GM19238 (cell line): ENCODE results near the gene ST3GAL2.
A peak's percentile ranks its signal among the peaks of the same experiment; 100 is the strongest.
"Not testable (repeated sequence)": the region's sequence is repeated elsewhere in the genome, so short reads cannot be mapped to it uniquely, and the experiment has no call there.

Source experiments
- DNase-seq: peaks from one replicate; pipeline ENCODE4 v3.0.0; 2011; ENCODE audit warnings: low spot score; ENCODE audit not compliant: insufficient read length

Gene ST3GAL2

DNA sequence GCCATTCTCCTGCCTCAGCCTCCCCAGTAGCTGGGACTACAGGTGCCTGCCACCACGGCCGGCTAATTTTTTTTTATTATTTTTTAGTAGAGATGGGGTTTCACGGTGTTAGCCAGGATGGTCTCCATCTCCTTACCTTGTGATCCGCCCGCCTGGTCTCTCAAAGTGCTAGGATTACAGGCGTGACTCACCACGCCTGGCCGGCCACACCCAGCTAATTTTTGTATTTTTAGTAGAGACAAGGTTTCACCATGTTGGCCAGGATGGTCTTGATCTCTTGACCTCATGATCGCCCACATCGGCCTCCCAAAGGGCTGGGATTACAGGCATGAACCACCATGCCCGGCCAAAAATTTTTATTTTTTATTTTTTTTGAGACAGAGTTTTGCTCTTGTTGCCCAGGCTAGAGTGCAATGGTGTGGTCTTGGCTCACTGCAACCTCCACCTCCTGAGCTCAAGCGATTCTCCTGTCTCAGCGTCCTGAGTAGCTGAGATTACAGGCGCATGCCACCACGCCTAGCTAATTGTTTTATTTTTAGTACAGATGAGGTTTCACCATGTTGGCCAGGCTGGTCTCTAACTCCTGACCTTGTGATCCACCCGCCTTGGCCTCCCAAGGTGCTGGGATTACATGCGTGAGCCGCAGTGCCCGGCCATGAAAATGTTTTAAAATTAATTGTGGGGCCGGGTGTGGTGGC, 52.5 kb downstream of the ST3GAL2 start:
- DNase-seq: not testable (repeated sequence)

DNA sequence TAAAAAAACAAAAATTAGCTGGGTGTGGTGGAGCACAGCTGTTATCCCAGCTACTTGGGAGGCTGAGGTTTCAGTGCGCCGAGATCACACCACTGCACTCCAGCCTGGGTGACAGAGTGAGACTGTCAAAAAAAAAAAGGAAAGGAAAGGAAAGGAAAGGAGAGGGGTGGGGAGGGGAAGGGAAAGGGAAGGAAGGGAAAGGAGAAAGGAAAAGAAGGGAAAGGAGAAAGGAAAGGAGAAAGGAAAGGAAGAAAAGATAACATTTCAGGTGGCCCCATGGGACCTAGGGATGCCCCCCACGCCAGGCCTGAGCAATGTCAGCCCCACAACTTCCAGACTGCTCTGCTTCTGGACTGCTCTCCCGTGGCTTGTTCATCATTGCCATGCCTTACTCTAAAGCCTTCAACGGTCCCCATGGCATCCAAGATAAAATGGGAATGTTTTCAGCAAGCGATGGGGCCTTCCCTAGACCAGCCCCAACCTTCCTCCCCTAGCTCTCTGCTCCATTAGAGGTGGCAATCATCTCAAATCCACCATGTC, 55.4 kb downstream of the ST3GAL2 start:
- DNase-seq: no peak

DNA sequence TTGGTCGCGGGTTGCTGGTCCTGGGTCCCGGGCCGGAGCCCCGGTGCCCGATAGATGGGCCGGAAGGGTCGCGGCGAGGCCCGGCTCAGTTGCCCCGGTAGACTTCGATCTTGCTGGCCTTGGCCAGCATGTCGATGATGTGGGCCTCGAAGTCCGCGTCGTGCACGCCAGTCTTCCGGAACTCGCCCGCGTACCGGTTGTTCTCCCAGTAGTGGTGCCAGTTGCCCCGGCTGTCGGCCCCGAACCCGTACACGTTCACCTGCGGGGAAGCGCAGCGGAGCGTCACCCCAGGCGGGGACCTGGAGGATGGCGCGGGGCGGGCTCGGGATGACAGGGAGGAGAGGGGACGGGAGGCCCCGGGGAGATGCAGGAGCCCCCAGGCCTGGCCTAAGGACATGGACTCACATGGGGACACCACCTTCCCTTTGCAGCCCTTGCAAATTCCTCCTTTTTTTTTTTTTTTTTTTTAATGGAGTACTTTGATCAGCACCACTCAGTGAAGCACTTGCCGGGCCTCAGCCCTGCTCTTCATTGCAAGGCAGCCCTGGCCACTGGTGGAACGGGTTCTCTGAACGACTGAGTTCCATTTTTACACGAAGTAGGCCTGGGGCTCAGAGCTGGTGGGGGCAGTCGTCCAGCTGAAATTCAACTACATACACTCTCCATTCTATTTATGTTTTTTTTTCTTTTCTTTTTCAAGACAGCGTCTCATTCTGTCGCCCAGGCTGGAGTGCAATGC, 57.1 kb downstream of the ST3GAL2 start:
- DNase-seq: no peak

DNA sequence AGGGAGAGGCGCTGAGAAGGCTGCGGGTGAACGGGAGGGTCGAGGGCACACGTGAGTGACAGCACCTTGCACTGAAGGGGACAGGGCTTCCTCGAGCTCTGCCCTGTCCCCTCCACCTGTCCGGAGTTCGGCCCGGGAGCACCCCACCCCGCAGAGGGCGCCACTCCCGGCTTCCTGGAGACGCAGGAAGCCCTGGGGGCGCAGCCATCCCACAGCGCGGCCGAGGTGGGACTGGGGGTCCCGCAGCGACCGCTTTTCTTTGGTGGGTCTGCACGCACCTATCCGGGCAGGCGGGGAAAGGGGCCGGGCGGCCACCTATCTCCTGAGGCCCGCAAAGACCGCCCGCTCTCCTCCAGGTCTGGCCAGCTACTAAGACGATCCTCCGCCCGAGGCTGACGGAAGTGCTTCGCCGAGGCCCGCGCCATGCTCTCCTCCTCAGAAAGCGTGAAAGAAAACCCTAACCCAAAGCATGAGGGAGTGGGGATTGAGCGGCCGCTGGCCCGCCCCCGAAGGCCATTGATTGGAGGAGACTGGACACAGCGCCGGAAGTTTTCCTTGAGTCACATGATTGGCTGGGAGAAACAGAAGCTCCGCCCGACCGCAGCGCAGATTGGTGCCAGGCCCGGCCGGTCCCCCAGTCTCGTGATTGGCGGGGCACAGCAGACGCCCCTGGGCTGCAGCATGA, 57.8 kb downstream of the ST3GAL2 start:
- peak; percentile 90 for DNase-seq

DNA sequence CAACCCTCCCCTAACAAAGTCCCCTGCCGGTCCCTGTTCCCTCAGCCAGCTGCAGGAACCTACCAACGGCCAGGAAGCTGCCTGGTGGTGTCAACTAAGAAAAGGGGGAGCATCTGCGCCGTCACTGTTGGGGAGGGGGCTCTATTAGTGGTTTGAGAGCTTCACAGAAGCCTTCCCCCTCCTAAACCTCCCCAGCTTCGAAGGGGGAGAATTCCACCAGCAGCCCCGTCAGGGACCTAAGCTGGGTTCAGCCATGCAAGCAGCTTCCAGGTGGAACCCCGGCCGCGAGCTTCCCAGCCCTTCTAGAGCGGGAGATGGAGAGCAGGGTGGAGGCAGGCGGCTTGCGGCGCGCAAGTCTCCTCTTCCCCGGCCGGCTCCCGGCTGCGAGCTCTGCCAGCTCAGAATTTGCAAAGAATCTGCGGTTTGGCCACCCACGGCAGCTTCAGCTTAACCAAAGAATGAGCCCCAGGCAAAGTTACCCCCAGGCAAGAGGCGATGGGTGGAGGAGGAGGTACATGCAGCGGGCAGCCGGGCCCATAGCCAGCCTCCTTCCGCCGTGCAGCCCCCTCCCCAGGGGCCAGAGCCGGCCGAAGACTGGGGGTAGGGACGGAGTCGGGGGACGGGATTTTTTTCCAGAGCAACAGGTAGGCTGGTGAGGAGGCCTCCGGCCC, 58.5 kb downstream of the ST3GAL2 start:
- DNase-seq: no peak

DNA sequence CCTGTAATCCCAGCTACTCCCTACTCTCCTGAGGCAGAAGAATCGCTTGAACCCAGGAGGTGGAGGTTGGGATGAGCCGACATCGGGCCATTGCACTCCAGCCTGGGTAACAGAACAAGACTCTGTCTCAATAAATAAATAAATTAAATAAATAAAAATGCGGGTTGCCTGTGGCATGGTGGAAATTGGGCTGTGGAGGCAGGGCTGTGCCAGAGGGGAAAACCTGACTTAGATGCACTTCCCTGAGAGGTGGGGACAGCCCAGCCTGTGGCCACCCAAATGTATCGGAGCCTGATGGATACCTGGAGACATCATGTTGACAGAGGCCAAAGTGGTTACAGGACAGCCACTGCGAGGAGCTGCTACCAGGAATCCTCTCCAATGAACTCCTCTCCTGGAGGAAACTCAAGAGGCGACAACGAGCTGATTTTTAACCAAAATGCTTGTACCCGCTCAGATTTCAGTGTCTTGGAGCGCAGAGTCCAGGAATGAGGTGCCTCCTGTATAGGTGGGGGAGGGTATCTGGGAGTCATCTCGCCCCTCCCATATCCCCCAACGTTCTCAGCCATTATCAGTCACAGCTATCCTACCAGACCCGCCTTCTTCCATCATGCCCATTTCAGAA, 59.9 kb downstream of the ST3GAL2 start:
- no peak for DNase-seq

DNA sequence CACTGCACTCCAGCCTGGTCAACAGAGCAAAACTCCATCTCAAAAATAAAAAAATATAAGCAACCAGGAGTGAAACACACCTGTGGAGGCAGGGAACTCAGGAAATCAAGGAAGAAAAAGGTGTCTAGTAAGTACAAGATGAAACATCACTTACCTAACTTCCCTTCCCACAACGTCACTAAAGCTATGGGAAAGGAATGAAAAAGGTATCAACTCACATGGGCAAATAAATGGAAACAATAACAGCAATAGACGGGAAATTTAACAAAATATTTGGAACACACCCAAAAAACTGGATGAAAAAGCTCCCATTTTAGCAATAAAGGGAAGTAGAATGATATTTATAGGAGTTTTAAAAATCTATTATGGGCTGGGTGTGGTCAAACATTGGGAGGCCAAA, 61.1 kb downstream of the ST3GAL2 start:
- DNase-seq: no peak

DNA sequence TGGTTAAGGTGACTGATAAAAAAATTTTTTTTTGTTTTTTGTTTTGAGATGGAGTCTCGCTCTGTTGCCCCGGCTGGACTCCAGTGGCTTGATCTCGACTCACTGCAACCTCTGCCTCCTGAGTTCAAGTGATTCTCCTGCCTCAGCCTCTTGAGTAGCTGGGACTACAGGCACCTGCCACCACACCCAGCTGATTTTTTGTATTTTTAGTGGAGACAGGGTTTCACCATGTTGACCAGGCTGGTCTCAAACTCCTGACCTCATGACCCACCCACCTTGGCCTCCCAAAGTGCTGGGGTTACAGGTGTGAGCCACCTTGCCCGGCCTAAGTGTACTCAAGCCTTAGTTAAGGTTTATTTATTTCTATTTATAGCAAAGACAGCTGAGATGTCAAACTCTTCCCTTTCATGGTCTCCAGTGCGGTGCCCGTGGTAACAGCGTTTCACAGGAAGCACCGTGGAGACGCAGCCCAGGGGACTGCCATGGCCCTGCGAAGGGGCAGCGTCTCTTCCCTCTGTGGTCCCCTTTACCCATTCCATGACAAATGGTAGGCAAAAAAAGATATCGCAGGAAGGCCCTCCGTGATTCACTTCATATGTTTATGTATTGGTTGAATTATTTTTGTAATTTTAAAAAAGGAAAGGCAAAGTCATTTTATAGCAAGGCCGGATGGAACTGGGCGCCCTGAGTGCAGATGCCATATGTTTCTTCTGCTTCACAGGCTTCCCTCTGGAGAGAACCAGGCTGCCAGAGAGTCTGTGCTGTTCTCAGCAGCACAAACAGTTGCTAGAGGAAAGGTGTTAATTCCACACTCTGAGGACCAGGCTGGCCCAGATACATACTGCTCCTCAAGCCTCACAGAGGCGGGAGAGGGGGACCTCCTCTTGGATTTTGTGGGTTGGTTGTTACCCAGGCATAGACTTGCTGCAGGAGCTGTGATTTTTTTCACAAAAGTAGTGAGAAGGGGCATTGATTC, 63.0 kb downstream of the ST3GAL2 start:
- DNase-seq: no peak

DNA sequence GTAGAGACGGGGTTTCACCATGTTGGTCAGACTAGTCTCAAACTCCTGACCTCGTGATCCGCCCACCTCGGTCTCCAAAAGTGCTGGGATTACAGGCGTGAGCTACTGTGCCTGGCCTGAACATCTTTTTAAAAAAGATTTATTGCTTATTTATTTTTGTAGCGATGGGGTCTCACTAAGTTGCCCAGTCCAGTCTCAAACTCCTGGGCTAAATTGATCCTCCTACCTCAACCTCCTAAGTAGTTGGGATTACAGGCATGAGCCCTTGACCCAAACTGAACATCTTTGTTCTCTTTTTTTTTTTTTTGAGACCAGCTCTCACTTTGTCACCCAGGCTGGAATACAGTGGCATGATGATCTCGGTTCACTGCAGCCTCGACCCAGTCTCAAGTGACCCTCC, 64.7 kb downstream of the ST3GAL2 start:
- DNase-seq: no peak

DNA sequence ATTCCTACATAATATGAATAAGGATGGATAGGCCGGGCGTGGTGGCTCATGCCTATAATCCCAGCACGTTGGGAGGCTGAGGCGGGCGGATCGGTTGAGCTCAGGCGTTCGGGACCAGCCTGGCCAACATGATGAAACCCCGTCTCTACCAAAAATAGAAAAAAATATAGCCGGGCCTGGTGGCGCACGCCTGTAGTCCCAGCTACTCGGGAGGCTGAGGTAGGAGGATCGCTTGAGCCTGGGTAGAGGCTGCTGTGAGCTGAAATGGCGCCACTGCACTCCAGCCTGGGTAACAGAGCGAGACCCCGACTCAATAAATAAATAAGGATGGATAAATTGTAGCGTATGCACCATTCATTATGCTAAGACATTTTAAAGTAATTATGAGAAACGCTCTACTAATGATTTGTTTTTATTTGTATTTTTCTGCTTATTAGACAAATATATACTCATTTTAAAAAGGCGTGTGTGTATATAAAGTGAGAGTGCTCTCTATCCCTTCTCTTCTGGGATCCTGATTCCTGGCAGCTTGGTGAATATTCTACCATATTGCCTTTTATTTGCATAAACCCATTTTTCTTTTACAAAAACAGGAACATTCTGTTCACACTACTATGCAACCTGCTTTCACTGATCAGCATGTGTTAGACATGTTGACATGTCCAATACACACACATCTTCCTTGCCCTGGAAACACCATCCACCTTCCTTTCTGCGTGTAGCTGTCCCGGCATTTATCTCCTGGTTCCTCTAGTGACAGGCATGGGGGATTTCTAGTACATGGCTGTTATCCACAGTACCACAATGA, 65.8 kb downstream of the ST3GAL2 start:
- no peak for DNase-seq

DNA sequence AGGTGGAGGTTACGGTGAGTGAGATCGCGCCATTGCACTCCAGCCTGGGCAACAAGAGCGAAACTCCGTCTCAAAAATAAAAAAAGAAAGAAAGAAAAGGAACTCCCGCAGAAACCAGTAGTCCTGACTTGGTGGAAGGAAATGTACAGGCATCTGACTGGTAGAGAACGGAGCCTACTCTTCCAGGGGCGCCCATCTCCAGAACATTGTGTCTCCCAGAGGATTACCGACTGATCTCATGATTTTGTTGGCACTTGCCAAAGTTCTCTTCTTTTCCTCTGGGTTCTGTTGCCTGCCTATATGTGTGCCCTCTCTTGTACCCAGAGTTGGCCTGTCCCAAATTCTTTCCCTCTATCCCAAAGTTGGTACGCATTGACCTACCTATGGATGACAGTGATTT, 68.0 kb downstream of the ST3GAL2 start:
- DNase-seq: no peak

DNA sequence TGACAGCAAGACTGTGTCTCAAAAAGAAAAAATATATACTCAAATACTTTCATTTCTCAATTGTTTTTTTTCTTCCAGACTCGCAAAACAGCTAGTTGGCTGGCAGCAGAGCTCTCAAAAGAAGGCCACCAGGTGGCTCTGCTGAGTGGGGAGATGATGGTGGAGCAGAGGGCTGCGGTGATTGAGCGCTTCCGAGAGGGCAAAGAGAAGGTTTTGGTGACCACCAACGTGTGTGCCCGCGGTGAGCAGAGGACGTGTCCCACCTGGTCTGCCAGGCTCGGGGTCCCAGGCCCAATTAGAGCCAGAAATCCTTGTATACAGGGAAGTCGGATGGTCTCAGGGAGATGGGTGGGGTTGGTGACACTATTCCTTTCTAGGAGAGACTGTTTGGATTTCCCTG, 68.8 kb downstream of the ST3GAL2 start:
- not testable (repeated sequence) for DNase-seq

DNA sequence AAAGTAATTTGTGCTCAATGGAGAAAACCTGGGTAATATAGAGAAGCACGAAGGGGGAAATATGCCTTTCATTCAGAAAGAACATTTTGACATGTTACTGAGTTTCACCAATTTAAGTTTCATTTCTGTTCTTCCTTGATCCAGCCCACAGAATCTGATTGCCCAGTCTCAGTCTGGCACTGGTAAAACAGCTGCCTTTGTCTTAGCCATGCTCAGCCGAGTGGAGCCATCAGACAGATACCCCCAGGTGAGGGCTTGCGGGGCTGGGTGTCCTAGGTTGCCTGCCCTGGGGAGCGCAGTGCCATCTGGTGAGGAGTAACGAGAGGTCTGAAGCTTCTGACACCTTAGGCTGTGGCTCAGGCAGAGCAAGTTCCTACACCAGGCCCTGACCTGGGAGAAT, 74.5 kb downstream of the ST3GAL2 start:
- no peak for DNase-seq

DNA sequence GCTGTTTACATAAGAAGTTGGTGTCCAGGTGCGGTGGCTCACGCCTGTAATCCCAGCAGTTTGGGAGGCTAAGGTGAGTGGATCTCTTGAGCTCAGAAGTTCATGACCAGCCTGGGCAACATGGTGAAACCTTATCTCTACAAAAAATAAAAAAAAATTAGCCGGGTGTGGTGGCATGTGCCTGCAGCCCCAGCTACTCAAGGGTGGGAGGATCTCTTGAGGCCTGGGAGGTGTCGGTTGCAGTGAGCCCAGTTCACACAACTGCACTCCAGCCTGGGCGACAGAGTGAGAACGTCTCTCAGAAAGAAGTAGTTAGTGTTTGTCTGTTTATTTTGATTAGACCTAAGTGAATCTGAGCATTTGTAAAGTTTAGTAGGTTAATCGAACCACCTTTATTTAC, 79.3 kb downstream of the ST3GAL2 start:
- no peak for DNase-seq

DNA sequence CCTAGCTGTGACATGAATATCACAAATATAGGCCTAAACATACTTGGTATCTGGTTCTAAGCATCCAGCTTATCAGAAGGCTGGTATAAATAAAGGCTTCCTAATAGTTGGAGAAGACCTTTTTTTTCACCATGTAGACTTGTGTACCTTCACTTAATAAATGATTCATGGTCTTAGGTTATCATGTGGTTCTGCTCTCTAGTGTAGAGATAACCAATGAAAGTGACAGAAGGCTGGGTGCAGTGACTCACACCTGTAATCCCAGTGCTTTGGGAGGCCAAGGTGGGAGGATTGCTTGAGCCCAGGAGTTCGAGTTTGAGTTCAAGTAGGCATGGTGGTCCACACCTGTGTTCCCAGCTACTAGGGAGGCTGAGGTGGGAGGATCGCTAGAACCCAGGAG, 89.1 kb downstream of the ST3GAL2 start:
- no peak for DNase-seq

DNA sequence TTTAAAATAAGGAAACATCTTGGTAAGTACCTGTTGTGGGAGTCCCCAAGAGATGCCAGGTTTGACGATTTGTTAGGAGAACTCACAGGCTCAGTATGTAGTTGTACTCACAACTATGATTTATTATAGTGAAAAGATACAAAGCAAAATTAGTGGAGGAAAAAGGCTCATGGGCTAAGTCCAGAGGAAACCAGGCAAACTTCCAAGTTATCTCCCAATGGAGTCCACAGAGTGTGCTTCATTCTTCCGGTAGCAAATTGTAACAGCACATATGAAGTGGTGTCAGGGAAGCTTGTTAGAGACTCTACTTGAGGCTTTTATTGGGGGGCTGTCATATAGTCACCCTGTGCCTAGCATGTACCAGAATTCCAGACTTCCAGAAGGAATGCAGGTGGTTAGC, 89.9 kb downstream of the ST3GAL2 start:
- DNase-seq: no peak

DNA sequence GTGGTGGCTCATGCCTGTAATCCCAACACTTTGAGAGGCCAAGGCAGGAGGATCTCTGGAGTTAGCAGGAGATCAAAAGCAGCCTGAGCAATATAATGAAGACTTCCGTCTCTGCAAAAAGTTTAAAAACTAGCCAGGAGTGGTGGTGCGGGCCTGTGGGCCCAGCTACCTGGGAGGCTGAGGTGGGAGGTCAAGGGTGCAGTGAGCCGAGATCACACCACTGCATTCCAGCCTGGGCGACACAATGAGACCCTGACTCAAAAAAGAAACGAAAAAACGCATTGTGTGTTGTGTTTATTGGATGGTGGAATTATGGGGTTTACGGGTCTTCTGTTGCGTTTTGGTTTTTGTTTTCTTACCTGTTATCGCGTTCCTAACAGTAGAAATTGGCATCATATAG, 93.1 kb downstream of the ST3GAL2 start:
- no peak for DNase-seq

DNA sequence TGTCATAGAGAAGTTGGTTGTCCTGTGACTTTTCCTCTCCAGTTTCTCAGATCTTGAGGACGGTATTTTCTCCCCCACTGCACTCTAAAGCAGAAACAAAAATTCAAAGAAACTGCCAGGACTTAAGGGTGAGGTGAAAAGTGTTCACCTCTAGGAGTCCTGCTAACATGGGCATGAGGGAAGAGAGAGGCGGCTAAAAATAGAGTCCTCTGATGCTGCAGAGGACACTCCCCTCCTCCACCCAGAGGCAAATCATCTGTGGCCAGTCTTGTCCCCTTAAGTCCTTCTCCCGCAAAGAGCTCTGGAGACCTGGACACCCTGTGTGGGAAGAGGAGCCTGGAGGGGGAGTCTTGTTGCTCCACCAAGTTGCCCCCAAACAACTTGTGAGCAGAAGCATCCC, 96.9 kb downstream of the ST3GAL2 start:
- DNase-seq: no peak

DNA sequence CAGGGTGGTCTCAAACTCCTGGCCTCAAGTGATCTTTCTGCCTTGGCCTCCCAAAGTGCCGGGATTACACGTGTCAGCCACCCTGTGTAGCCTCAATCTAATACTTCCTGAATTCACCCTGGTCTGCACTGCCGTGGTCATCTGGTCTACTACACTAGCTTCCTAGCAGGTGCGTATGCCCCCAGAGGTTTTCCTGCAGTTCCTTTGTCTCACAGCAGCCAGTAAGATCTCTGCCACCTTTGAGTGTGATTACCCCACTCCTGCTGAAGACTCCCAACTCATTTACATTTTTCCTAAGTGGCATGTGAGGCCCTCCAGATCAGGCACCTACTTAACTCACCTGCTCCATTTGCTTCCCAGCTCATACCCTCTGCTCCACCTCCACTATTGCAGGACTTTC, 97.3 kb downstream of the ST3GAL2 start:
- DNase-seq: no peak
